Measurements from ENCODE around the gene FRY. TPM values are rescaled to one million over a fixed set of nuclear protein-coding genes. Genes with fewer than 3 reads are reported as not detected.
"Not testable (repeated sequence)": the region's sequence is repeated elsewhere in the genome, so short reads cannot be mapped to it uniquely, and the experiment has no call there.

The FRY gene
- total RNA-seq, 1 experiment from 2014 or later = 5.3 TPM

GRCh38 chr13:31994367-31994766 is 37.2 kb upstream of the FRY start:
- H3K27ac Mint-ChIP-seq; H3K4me3 Mint-ChIP-seq; H3K4me1 Mint-ChIP-seq; ATAC-seq; DNase-seq (ENCODE audit: low spot score); H3K27me3 Mint-ChIP-seq (ENCODE audit: low read depth); CTCF ChIA-PET; POLR2A ChIA-PET: not testable (repeated sequence)
- Mint-ChIP-seq H3K9me3 (peaks cover 37% of the 10 kb centered on the region), H3K36me3 (peaks cover 20% of the 10 kb centered on the region)
- peak; percentile 48; the same call in 1 of the 2 replicates for TF ChIP-seq NFYB (CRISPR knock-in tag; conservative IDR thresholded peaks at IDR 0.05; ENCODE audit: low read depth)

GRCh38 chr13:31996601-31997000 is 35.0 kb upstream of the FRY start:
- Mint-ChIP-seq H3K4me3 (no peak overlapping the region), H3K27me3 (ENCODE audit: low read depth) (no peaks in the 10 kb centered on the region), H3K9me3 (peaks cover 27% of the 10 kb centered on the region), H3K4me1 (no peaks in the 10 kb centered on the region), H3K36me3 (peaks cover 22% of the 10 kb centered on the region), H3K27ac (no peak overlapping the region)
- CTCF ChIA-PET = interaction anchor here (0.9 kb wide), 1 partner anchor 646 kb away, joined by 3 read pairs; no protein-coding TSS in a partner anchor
- ATAC-seq (no peak), DNase-seq (ENCODE audit: low spot score) (no peak)
- POLR2A ChIA-PET = no interaction called here
- no peak for TF ChIP-seq FOXJ3 (CRISPR knock-in tag; IDR thresholded peaks at IDR 0.05; ENCODE audit: borderline replicate concordance)
- TF ChIP-seq, protein P1, sequence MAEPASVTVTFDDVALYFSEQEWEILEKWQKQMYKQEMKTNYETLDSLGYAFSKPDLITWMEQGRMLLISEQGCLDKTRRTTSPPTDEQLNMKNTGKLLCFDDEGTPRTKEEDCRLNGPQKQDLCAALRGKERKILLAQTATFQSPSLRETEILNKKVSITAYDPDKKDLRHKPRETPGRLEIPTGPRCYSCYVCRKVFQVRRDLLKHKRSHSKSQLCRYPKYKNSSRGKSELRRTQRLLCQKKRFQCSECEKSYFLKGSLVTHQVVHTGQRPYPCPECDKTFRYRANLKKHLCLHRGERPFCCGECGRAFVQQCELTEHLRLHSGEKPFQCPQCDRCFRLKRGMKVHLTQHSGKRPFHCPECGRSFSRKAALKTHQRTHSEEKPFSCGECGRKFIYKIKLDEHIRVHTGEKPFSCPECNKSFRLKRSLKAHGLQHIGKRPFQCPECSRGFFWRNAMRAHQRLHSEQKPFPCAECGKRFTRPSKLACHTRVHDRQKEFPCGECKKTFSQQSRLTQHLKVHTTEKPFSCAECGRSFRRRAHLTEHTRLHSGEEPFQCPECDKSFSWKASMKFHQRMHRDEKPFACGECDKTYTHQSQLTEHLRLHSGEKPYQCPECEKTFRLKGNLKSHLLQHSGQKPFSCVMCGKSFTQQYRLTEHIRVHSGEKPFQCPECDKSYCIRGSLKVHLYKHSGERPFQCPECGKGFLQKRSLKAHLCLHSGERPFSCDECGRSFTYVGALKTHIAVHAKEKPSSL (CRISPR knock-in tag; conservative IDR thresholded peaks at IDR 0.05) = no peak
- no peak for TF ChIP-seq ZNF416 (CRISPR knock-in tag; IDR thresholded peaks at IDR 0.05)
- no peak for TF ChIP-seq MXD4 (CRISPR knock-in tag; IDR thresholded peaks at IDR 0.05; ENCODE audit: borderline replicate concordance)
- no peak for TF ChIP-seq SMAD4 (CRISPR knock-in tag; IDR thresholded peaks at IDR 0.05)
- TF ChIP-seq NFE2L1 (CRISPR knock-in tag; IDR thresholded peaks at IDR 0.05) = no peak
- no peak for TF ChIP-seq IRF2 (CRISPR knock-in tag; IDR thresholded peaks at IDR 0.05; ENCODE audit: borderline replicate concordance, low read depth)
- no peak for TF ChIP-seq E2F4 (CRISPR knock-in tag; IDR thresholded peaks at IDR 0.05; ENCODE audit: borderline replicate concordance, low read depth)
- TF ChIP-seq, protein P2, sequence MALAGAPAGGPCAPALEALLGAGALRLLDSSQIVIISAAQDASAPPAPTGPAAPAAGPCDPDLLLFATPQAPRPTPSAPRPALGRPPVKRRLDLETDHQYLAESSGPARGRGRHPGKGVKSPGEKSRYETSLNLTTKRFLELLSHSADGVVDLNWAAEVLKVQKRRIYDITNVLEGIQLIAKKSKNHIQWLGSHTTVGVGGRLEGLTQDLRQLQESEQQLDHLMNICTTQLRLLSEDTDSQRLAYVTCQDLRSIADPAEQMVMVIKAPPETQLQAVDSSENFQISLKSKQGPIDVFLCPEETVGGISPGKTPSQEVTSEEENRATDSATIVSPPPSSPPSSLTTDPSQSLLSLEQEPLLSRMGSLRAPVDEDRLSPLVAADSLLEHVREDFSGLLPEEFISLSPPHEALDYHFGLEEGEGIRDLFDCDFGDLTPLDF (CRISPR knock-in tag; IDR thresholded peaks at IDR 0.05) = no peak
- TF ChIP-seq, protein P3, sequence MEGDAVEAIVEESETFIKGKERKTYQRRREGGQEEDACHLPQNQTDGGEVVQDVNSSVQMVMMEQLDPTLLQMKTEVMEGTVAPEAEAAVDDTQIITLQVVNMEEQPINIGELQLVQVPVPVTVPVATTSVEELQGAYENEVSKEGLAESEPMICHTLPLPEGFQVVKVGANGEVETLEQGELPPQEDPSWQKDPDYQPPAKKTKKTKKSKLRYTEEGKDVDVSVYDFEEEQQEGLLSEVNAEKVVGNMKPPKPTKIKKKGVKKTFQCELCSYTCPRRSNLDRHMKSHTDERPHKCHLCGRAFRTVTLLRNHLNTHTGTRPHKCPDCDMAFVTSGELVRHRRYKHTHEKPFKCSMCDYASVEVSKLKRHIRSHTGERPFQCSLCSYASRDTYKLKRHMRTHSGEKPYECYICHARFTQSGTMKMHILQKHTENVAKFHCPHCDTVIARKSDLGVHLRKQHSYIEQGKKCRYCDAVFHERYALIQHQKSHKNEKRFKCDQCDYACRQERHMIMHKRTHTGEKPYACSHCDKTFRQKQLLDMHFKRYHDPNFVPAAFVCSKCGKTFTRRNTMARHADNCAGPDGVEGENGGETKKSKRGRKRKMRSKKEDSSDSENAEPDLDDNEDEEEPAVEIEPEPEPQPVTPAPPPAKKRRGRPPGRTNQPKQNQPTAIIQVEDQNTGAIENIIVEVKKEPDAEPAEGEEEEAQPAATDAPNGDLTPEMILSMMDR (IDR thresholded peaks at IDR 0.05) = no peak
- TF ChIP-seq ZNF512 (CRISPR knock-in tag; IDR thresholded peaks at IDR 0.05; ENCODE audit: borderline replicate concordance) = no peak
- no peak for TF ChIP-seq RORB (CRISPR knock-in tag; IDR thresholded peaks at IDR 0.05)
- TF ChIP-seq TEAD4 (CRISPR knock-in tag; IDR thresholded peaks at IDR 0.05) = no peak

DNA sequence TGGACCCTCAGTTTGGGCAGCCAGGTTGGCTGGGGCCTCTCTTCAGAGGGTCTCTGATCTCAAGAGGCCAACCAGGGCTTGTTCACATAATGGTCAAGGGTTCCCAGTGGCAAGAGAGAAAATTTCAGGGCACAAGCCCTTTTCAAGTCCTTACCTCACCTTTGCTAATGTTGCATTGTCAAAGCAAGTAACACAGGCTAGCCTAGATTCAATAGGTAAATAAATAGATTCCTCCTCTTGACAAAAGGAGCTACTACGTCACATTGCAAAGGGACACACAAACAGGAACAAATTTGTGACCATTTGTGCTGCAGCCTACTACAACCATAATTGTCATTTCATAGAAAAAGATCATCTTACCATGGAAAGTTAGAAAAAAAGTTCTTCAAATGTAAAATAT is 33.9 kb upstream of the FRY start:
- no peak for DNase-seq (ENCODE audit: low spot score)
- ChIA-PET POLR2A (no interaction called here), CTCF (no interaction called here)
- H3K27ac Mint-ChIP-seq = no peak overlapping the region
- peaks cover 25% of the 10 kb centered on the region for H3K9me3 Mint-ChIP-seq
- TF ChIP-seq MAX (CRISPR knock-in tag; IDR thresholded peaks at IDR 0.05) (no peak), SMAD3 (CRISPR knock-in tag; IDR thresholded peaks at IDR 0.05; ENCODE audit: borderline replicate concordance) (no peak), FOXK1 (CRISPR knock-in tag; IDR thresholded peaks at IDR 0.05) (no peak), ATF1 (CRISPR knock-in tag; IDR thresholded peaks at IDR 0.05) (no peak)
- H3K4me3 Mint-ChIP-seq = no peak overlapping the region
- ATAC-seq = no peak
- no peaks in the 10 kb centered on the region for H3K27me3 Mint-ChIP-seq (ENCODE audit: low read depth)
- no peaks in the 10 kb centered on the region for H3K4me1 Mint-ChIP-seq
- H3K36me3 Mint-ChIP-seq = peaks cover 22% of the 10 kb centered on the region

Data from WTC11 (cell line).